HG03135 (cell line): ENCODE measurements around the gene ACE2.

Experiments
- ATAC-seq: cut with Tn5 transposase; IDR thresholded peaks from one replicate; pipeline ENCODE4 v1.9.1; 2021; ENCODE audit warnings: mild to moderate bottlenecking, moderate library complexity; ENCODE audit not compliant: unreplicated experiment

The ACE2 gene

DNA sequence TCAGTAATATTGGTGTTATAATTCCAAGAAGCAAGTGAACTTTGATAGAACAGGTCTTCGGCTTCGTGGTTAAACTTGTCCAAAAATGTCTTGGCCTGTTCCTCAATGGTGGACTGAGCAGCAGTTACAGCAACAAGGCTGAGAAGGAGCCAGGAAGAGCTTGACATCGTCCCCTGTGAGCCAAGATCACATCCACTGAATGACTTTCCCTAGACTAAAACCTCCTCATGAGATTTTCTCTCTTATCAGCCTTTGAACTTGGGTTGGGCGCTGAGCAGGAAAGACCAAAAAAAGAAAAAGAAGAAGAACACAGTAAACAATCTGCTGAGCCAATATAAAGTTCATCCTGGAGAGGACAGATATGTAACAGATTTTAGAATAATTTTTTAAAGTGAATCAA, at the start of gene ACE2:
ACE2 (minus strand) TSS at position 216 of the 400 bp plus-strand sequence; CDS start at position 167, 49 bp downstream.
- ATAC-seq, result no peak

DNA sequence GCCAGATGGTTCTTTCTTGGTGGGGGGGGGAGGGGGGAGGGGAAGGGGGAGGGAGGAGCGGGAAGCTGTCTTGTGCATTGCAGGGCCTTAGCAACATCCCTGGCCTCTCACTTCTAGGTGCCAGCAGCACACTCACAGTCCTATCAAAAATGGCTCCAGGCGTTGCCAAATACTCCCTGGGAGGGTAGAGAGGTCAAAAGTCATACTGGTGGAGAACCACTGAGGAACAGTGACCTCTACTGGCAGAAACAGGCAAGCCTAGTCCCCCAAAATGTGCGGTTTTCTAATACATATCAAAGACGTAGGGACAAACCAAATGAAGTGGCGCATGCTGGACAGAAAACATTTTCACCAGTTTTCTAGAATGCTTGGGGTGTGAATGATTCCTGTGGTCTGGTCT, 46.8 kb upstream of the ACE2 start:
- peak; percentile 74 for ATAC-seq

DNA sequence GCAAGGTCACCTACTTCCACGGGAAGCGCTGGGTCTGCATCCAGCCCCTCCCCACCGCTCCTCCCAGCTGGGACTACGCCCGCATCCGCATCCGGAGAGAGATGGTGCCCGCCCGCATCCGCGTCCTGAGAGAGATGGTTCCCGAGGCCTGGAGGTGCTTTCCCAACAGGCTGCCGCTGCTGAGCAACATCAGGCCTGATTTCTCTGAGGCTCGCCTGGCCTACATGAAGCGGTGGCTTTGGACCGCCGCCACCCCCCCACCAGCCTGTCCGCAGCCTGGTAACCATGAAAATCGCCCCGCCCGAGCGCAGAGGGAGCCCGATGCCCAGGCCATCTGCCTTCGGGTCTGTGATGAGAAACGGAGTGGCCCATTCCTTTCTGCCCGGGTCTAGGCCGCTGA, 45.8 kb upstream of the ACE2 start:
- ATAC-seq, result no peak

DNA sequence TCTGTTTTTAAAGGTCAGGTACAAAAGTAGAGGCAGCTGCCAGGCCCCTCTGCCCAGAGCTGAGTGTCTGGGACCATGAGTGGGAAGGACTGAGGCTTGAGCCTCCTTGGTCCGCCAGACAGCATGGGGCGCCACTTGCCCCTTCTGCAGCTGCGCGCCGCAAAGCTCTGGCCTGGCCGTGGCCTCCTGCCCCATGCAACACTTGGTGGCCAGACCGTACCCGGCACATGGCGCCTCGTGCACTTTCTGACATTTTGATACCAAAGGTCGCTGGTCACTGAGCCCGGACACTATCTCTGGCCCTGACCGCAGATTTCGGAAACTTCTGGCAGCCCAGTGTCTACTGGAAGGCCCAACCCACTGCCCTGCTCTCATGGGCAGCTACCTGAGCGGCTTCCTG, 45.3 kb upstream of the ACE2 start:
- no peak for ATAC-seq

DNA sequence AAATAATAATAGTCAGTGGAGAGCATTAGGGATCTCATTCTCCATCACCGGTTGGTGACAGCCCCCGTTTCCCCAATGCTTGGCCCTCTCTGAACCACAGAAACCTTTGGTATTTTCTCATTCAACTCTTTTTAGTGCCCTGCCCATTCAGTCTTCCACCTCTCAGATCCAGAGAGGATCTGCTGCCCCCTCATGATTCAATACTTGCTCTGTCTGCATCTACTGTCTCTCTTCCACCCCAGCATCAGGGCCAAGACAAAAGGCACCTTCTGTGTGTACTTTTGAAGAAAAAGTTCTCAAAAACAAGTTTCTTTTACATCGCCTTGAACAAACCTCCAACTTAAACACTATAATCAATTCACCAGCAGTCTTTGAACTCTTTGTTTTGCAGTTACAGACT, 44.5 kb upstream of the ACE2 start:
- ATAC-seq, result no peak

DNA sequence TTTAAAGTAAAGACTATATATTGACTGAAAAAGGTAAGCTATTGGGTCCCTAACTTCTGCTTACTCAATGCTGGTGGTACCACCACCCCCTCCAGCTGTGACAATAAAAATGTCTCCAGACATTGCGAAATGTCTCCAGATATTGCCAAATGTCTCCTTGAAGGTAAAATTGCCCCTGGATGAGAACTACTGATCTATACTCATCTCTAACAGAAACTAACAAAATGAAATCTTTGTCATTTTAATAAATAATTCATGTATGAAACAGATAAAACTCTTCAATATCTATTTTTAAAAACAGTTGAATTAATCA, 43.8 kb upstream of the ACE2 start:
- no peak for ATAC-seq

DNA sequence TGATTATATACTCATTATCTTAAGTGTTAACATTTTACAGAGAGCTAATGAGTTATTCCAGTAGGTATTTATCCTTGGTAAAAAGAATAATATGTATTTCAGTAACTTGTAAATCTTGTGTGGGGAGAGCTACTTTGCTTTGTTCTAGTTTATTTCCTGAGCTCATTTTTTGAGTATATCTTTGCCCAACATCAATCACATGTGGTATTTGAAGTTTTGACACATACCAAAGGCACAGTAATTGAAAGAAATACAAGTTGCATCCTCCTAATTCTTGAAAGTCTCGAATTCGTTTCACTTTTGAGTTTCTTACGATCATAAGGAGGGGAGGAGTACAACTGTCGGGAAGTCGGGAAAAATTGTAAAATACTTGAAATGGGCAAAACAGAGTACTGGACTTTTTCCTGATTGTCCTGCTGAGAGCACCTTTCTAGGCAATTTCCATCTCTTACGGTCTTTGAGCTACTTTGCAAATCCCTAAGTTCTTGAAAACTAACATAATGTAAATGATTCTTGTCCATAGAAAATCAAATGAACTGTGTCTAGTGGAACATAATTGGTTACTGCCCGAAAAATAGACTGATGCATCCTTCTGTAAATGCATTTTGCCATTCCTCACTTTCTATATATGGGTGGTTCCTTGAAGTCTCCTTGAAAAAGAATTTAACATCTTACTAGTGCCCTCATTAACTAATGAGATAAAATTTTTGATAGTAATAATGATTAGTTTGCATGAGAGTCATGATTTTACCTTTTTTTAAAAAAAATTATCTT, 43.2 kb upstream of the ACE2 start:
- ATAC-seq, result no peak

DNA sequence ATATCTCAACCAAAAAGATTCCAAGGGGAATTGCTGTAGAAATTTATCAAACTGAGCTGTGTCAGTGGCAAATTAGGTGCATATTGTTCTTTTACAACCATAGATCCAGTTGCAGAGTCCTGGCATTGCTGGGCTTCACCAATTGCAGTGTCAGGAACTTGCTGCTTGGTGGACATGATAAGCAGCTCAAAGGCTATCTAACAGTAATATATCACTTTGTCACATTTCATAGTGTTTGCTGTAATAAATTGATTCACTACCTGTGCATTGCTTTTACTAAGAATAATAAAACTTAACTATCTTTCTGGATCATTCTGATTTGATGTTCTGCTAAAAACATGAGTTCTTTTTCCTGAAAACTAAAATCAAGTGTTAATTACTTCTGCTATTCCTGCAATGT, 30.9 kb upstream of the ACE2 start:
- ATAC-seq, result no peak

DNA sequence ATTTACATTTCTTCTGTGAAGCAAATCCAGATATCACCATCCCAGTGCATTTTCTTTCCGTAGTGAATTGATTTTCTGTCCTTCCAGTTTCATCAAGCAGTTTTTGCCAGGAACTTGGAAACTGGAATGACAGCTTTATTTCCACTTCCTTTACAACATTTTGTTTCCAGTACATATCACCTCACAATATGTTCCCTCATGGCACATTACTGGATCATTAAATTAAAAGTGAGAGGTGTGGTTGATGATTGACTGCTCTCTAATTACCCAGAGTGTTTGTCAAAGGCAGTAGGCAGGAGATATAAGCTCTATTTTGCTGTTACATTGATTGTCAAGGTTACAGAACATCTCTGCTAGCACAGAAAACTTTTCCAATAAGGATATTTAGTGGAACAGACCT, 22.3 kb upstream of the ACE2 start:
- no peak for ATAC-seq

DNA sequence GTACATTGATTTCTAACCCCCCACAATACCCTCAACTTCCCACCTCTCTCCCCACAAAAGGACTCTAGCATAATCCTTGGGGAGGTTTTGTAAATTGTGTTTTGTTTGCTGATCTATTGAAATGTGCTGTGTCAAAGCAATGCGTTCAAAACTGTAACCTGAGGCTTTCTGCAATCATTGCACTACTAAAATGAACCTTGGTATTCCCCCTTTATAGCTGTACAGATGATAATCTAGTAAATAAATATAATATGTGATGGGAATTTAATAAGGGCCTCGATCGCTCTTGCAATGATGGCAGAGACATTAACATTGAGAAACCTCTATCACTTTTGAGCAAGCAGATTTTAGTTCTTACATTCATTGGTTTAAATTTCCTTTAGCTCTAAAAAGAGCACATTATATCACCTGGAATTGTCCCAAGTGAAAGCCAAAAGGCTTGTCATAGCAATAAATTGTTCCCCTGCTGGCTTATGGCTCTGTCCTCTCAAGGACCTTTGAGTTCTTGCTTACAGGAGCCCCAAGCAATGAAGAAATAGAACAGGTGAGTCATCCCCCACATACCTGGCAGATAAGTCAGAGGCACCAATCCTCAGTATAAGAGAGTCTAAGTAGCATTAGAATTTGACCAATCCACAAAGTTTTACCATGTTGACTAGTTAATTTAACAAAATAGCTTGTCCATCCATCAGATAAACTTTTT, 18.4 kb upstream of the ACE2 start:
- no peak for ATAC-seq

DNA sequence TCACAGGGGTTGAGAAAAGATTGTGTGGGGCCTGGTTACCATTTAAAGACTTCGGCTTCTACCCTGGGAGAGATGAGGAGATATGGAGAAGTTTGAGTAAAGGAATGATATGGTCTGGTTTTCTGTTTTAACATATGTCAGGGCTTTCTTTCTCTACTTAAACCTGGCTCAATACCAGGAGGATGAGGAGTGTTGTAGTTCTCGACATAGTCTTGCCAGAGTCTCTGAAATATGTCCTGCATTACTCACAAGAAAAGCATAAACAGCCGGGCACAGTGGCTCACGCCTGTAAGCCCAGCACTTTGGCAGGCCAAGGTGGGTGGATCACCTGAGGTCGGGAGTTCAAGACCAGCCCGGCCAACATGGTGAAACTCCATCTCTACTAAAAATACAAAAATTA, 16.4 kb upstream of the ACE2 start:
- no peak for ATAC-seq

DNA sequence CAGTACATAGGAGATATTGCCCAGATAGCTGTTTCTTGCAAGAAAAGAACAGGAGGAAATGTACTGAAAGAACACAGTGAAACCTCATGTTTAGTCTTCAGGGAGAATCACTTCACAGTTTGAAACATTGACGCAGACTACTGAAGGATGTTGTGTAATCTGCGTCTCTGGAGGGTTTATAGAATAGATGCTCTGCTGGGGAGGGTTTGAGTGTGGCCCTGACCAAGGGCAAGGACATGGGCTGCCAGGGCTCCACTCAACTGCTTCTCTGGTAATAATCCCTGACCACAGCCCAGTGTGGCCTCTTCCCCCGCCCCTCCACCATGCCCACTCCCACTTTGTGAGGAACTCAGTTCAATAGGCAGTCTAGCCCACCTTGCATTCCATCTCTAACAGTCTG, 15.8 kb upstream of the ACE2 start:
- ATAC-seq, result no peak

DNA sequence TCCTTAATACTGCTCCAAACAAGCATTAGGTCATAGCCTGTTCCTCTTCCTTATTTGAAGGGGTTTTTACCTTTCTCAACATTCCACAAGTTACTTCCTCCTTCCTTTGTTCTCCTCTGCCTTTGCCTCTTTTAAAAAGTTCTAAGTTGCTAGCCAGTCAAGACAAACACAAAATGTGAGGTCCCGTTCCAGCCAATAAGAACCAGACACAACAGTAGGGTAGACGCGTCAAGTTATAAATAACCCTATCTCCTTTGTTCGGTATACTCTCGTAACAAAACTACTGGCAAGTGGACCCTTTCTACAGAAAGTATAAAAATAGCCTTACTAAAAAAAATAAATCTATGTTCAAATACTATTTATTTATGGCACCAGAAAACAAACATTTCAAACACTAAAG, 6.3 kb upstream of the ACE2 start:
- no peak for ATAC-seq

DNA sequence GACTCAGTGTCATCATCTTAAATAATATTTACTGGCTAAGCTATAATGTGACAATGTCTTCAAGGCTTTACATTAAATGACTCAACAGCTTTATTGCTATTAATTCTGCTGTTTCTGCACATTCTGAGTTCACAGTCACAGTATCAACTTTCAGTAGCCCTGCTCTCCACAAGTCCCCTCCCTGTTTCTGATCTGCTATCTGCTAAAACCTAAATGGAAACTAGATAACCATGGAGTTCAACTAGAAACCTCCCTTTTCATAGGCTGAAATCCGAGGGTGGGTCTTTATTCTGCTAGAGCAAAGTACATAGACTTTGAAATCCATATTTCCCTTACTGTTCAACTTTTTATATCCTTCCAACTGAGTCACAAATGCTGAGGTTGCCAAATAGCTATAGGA, 5.4 kb upstream of the ACE2 start:
- ATAC-seq, result no peak

DNA sequence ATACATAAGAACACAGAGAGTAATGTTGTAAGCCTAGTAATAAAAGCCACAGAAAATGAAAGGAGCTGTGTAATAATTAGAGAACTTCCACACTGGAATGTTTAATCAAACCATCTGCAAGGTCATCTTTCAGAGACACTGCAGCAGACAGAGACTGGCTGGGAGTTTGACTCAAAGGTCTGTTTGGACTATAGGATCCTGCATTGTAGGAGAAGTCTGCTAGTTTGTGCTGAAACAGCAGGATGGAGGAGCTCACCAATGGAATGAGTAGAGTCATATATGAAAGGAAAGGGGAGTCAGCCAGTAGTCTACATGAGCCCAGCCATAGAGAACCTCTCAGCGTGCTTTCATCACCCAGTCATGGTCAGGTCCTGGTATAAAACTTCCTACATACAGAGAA, 4.5 kb upstream of the ACE2 start:
- no peak for ATAC-seq

DNA sequence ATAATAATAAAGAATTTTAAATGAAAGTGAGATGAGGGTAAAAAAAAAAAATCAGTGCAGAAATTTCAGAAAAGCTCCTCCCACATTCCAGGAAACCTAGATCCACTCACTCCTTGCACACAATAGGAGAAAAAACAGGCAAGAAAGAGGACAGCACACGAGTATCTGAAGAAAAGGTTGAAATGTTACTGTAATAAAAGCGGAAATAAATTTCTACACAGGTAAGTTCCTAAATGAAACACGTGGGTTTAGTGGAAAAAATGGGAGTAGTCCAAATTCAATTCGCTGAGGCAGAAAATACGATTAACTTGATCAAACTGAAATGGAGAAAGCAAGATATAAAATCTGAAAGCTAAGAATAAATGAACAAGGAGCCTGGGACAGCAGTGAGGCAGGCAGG, 2.0 kb upstream of the ACE2 start:
- no peak for ATAC-seq

DNA sequence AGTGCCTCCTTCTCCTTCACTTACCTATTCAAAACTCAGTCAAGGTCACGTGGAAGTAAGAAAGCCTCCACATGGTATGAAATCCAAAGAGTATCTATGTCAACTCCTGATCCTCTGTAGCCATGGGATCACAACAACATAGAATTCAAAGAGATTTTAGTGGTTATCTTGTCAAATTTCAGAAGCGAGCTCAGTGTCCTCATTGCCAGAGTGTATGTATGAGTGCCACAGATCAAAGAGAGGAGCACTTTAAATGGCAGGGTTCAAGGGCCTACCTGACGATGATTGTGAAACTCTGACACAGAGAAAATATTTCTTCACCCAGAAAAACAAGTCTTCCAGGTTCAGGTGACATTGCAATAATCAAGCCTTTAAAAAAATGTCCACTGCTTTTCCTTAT, 1.2 kb upstream of the ACE2 start:
- no peak for ATAC-seq

DNA sequence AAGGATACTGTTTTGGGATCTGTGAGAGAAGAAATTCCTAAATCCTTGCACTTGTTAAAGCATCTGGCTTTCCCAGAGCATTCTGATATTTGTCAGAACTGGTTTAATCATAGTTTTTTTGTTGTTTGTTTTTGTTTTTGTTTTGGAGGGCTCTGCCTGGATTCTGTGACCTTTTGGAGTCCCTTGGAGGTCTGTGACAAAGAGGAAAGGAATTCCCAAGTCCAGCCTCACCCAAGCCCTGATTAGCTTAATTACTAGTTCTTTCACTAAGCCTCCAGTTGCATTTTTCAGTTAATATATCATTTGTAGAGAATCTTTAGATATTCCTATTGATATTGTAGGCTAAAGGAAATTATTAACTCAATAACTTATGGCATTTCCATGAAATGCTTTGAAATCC, 711 bp downstream of the ACE2 start:
- ATAC-seq, result no peak

DNA sequence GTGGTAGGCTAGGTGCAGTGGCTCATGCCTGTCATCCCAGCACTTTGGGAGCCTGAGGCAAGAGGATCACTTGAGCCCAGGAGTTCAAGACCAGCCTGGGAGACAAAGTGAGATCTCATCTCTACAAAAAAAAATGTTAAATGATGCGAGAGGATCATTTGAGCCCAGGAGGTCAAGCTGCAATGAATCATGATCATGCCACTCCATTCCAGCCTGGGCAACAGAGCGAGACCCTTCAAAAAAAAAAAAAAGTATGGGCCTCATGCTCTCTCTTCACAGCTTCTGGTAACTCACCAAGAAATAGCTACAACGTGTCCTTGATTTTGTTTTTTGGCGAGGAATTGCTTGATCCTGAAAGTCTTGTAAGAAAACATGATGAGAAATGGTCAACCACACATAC, 1.3 kb downstream of the ACE2 start:
- ATAC-seq, result no peak

DNA sequence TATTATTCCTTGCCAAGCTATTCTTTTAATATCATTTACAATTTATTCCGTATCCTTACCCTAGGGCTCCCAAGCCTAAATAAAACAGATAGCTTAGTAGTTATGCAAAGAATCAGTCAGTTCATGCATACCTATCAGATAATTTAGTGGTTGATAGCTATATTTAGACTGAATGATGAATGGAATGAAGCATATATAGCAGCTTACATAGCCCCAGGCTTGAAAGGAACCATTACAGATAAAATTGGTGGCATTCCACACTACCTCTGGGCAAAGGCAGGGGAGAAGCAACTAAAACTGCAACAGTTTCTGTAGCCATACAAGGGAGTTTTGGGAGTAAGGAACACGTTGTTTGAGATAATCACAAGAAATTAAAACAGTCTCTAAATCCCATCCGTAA, 2.7 kb downstream of the ACE2 start:
- no peak for ATAC-seq

DNA sequence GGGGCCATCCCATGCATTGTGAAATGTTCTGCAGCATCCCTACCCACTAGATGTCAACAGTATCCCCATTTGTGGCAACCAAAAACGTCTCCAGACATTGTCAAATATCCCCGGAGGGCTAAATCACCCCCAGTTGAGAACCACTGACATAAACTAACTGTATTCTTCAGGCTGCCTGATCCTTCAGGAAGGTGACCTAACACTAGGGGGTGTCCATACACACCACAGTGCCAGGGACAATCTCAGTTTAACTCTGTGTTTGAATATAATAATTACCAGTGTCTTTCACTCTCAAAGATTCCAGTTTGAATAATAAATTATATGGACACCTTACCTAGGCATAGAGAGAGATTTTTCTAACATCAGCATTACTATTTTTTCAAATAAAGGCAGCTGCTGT, 6.4 kb downstream of the ACE2 start:
- ATAC-seq, result no peak

DNA sequence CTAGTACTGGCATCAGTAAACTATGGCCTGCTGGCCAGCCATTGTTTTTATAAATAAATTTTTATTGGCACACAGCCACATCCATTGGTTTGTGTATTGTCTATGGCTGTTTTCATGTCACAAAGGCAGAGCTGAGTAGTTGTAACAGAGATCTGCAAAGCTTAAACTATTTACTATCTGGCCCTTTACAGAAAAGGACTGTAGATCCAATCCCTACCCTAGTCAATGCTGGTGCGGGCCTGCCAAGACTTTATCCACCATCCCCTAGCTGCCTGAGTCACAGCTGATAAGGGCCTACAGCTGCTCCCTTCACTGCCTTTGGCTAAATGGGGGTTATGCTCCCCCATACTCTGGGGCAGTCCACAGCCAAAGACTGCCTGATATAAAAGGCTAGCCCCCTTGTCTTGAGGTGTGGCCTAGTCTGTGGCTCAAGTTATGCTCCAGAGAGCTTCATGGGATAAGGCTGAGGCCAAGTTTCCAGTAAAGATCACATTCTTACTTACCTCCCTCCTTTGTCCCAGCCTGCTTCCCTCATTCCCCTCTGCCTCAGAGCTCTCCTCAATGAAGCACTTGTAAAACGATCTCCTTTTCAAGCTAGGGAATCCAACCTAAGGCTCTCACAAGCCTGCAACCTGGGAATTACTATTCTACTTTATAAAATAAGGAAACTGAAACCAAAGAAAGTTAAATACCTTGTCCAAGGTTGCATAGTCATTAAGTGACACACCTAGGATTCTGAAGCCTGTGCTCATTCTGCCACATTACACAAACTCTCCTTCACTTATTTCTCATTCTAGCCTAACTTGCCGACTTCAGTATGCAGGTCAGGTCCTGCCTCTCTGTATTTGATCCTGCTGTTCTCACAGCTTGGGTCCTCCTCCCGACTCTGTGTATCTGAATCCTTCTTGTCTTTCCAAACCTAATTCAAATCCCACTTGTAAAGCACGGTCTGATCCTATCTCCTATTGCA, 20.7 kb downstream of the ACE2 start:
- no peak for ATAC-seq
